ENCODE data around the gene APP. TPM values are rescaled to one million over a fixed set of nuclear protein-coding genes. Genes with fewer than 3 reads are reported as not detected.

APP gene
- total RNA-seq, 1 experiment from 2014 or later = 266 TPM

DNA sequence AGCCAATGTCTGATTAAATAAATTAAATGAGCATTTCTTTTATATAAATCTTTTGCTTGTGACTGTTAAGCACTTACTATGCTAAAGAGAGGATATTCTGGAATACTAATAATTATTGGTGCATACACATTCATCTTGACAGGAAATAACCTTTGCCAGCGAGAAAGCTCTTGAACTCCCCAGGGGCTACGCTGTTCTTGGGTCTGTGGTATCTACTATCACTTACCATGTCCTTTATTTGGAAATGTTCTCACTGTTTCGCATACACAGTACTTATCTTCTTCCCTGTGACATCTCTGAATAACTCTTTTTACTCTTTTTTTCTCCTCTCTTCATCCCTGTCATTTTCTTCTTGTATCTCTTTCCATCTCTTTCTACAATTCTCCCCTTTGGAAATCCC is 257.1 kb downstream of the APP start:
- Histone ChIP-seq H3K9ac (ENCODE audit: low read length) (no peak overlapping the region), H3K4me2 (ENCODE audit: low read length) (no peak overlapping the region), H3K27me3 (ENCODE audit: low read length) (no peaks in the 10 kb centered on the region), H3F3A (ENCODE audit: low read length, unreplicated experiment) (no peaks in the 10 kb centered on the region), H3K4me3 (ENCODE audit: low read length) (no peak overlapping the region), H3K4me1 (ENCODE audit: insufficient read depth, low read length) (no peaks in the 10 kb centered on the region), H3K27ac (ENCODE audit: low read length) (no peak overlapping the region), H3K36me3 (ENCODE audit: low read depth, low read length) (no peaks in the 10 kb centered on the region), H3K9me3 (ENCODE audit: low read length) (no peaks in the 10 kb centered on the region), H2AFZ (ENCODE audit: low read length) (no peak overlapping the region), H3K9me2 (replicated peaks; ENCODE audit: low read length) (no peaks in the 10 kb centered on the region), H4K20me1 (ENCODE audit: low read length) (no peaks in the 10 kb centered on the region), H3K79me2 (ENCODE audit: low read length) (no peaks in the 10 kb centered on the region)
- TF ChIP-seq EZH2 (IDR thresholded peaks at IDR 0.05; ENCODE audit: low read length, unreplicated experiment) (no peak), EZH2phosphoT487 (IDR thresholded peaks at IDR 0.05; ENCODE audit: borderline replicate concordance, low read length) (no peak)
- TF ChIP-seq, protein P1, sequence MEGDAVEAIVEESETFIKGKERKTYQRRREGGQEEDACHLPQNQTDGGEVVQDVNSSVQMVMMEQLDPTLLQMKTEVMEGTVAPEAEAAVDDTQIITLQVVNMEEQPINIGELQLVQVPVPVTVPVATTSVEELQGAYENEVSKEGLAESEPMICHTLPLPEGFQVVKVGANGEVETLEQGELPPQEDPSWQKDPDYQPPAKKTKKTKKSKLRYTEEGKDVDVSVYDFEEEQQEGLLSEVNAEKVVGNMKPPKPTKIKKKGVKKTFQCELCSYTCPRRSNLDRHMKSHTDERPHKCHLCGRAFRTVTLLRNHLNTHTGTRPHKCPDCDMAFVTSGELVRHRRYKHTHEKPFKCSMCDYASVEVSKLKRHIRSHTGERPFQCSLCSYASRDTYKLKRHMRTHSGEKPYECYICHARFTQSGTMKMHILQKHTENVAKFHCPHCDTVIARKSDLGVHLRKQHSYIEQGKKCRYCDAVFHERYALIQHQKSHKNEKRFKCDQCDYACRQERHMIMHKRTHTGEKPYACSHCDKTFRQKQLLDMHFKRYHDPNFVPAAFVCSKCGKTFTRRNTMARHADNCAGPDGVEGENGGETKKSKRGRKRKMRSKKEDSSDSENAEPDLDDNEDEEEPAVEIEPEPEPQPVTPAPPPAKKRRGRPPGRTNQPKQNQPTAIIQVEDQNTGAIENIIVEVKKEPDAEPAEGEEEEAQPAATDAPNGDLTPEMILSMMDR (conservative IDR thresholded peaks at IDR 0.05; ENCODE audit: low read depth, low read length) = no peak
- CTCF ChIA-PET = no interaction called here
- no TSS peak for BruUV-seq (replicated peaks)
- POLR2A ChIA-PET (ENCODE audit: unreplicated experiment) = no interaction called here
- intact Hi-C loops (cut with micrococcal nuclease) = no loop called here
- DNase-seq (no peak), ATAC-seq (no peak)

DNA sequence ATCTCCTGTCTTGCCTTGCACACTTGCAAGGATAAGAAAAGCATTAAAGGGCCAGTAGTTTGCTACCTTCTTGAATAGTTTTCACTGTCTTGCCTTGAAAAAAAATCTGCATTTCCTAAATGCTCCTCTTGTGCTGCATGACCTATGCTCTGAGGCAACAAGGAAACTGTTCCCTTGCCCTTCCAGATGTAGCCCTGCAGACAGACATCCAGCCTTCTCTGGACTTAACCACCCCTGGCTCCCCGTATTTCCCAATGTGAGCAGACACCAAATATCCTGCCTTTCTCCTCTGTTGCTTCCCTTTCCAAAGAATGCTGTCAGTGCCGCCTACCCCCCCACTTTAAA is 258.2 kb downstream of the APP start:
- H3K9me2 ChIP-seq (replicated peaks; ENCODE audit: low read length) = no peaks in the 10 kb centered on the region
- no peak for DNase-seq
- H3K79me2 ChIP-seq (ENCODE audit: low read length) = no peaks in the 10 kb centered on the region
- no peak overlapping the region for H3K4me3 ChIP-seq (ENCODE audit: low read length)
- H3K4me1 ChIP-seq (ENCODE audit: insufficient read depth, low read length) = no peaks in the 10 kb centered on the region
- intact Hi-C loops (cut with micrococcal nuclease) = no loop called here
- no TSS peak for BruUV-seq (replicated peaks)
- ChIA-PET CTCF (no interaction called here), POLR2A (ENCODE audit: unreplicated experiment) (no interaction called here)
- no peaks in the 10 kb centered on the region for H3K27me3 ChIP-seq (ENCODE audit: low read length)
- H3F3A ChIP-seq (ENCODE audit: low read length, unreplicated experiment) = no peaks in the 10 kb centered on the region
- no peak overlapping the region for H3K27ac ChIP-seq (ENCODE audit: low read length)
- no peak for ATAC-seq
- H4K20me1 ChIP-seq (ENCODE audit: low read length) = no peaks in the 10 kb centered on the region
- TF ChIP-seq, protein P1 (conservative IDR thresholded peaks at IDR 0.05; ENCODE audit: low read depth, low read length) = no peak
- TF ChIP-seq EZH2 (IDR thresholded peaks at IDR 0.05; ENCODE audit: low read length, unreplicated experiment) (no peak), EZH2phosphoT487 (IDR thresholded peaks at IDR 0.05; ENCODE audit: borderline replicate concordance, low read length) (no peak)
- no peak overlapping the region for H3K4me2 ChIP-seq (ENCODE audit: low read length)
- H2AFZ ChIP-seq (ENCODE audit: low read length) = no peak overlapping the region
- H3K9ac ChIP-seq (ENCODE audit: low read length) = no peak overlapping the region
- no peaks in the 10 kb centered on the region for H3K9me3 ChIP-seq (ENCODE audit: low read length)
- H3K36me3 ChIP-seq (ENCODE audit: low read depth, low read length) = no peaks in the 10 kb centered on the region

DNA sequence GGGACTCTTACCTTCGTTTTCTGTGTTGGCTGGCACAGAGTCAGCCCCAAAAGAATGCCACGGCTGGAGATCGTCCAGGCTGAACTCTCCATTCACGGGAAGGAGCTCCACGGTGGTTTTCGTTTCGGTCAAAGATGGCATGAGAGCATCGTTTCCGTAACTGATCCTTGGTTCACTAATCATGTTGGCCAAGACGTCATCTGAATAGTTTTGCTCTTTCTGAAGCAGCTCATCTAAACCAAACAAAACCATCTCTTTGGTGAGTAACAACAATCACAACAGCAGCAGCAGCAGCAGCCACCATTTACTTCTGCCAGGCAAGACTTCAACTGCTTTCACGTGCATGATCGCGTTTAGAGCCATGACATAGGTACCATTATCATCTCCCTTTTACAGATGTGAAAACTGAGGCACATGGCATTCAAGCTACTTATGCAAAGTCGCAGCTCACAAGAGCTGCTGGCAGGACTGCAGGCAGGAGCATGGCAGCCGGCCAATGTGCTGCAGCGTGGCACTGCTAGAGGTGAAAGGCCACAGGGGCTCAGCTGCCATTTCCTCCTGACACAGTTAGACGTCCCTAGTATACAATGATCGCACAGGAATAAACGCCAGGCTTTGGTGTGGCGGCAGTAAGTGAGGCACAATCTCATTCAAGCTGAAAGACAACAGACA is 258.7 kb downstream of the APP start:
- H3K4me1 ChIP-seq (ENCODE audit: insufficient read depth, low read length) = no peaks in the 10 kb centered on the region
- no peaks in the 10 kb centered on the region for H3K9me3 ChIP-seq (ENCODE audit: low read length)
- no peak overlapping the region for H3K4me3 ChIP-seq (ENCODE audit: low read length)
- H3K27me3 ChIP-seq (ENCODE audit: low read length) = no peaks in the 10 kb centered on the region
- ChIA-PET POLR2A (ENCODE audit: unreplicated experiment) (no interaction called here), CTCF (no interaction called here)
- no peak for TF ChIP-seq EZH2phosphoT487 (IDR thresholded peaks at IDR 0.05; ENCODE audit: borderline replicate concordance, low read length)
- no peak for TF ChIP-seq EZH2 (IDR thresholded peaks at IDR 0.05; ENCODE audit: low read length, unreplicated experiment)
- TF ChIP-seq, protein P1 (conservative IDR thresholded peaks at IDR 0.05; ENCODE audit: low read depth, low read length) = no peak
- no peaks in the 10 kb centered on the region for H3K36me3 ChIP-seq (ENCODE audit: low read depth, low read length)
- H3K79me2 ChIP-seq (ENCODE audit: low read length) = no peaks in the 10 kb centered on the region
- no peak overlapping the region for H3K4me2 ChIP-seq (ENCODE audit: low read length)
- no peaks in the 10 kb centered on the region for H3K9me2 ChIP-seq (replicated peaks; ENCODE audit: low read length)
- ATAC-seq (no peak), DNase-seq (no peak)
- no peak overlapping the region for H3K27ac ChIP-seq (ENCODE audit: low read length)
- BruUV-seq (replicated peaks) = no TSS peak
- H3F3A ChIP-seq (ENCODE audit: low read length, unreplicated experiment) = no peaks in the 10 kb centered on the region
- intact Hi-C loops (cut with micrococcal nuclease) = no loop called here
- H4K20me1 ChIP-seq (ENCODE audit: low read length) = no peaks in the 10 kb centered on the region
- H3K9ac ChIP-seq (ENCODE audit: low read length) = no peak overlapping the region
- no peak overlapping the region for H2AFZ ChIP-seq (ENCODE audit: low read length)

All from PC-3 (cell line).